RCC 7860 (cell line): ENCODE data around the gene ZFYVE19.

Experiments used
- DNase-seq: peaks from one replicate; pipeline ENCODE4 v3.0.0-alpha.2; 2015; ENCODE audit warnings: low spot score
- FAIRE-seq: peaks from 2 replicates; lab custom pipeline; 2012; peaks lifted over from hg19 to GRCh38; lab: Jason Lieb, UNC

Gene ZFYVE19, protein sequence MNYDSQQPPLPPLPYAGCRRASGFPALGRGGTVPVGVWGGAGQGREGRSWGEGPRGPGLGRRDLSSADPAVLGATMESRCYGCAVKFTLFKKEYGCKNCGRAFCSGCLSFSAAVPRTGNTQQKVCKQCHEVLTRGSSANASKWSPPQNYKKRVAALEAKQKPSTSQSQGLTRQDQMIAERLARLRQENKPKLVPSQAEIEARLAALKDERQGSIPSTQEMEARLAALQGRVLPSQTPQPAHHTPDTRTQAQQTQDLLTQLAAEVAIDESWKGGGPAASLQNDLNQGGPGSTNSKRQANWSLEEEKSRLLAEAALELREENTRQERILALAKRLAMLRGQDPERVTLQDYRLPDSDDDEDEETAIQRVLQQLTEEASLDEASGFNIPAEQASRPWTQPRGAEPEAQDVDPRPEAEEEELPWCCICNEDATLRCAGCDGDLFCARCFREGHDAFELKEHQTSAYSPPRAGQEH

GRCh38 chr15:40807028-40807887, at the start of gene ZFYVE19, which contains the start of gene DNAJC17:
ZFYVE19 (plus strand) TSS chr15:40807089; CDS start chr15:40807590, 501 bp downstream.
DNAJC17 (minus strand) TSS chr15:40807473; CDS start chr15:40807446, 27 bp downstream.
- FAIRE-seq = peak; percentile 77

DNA sequence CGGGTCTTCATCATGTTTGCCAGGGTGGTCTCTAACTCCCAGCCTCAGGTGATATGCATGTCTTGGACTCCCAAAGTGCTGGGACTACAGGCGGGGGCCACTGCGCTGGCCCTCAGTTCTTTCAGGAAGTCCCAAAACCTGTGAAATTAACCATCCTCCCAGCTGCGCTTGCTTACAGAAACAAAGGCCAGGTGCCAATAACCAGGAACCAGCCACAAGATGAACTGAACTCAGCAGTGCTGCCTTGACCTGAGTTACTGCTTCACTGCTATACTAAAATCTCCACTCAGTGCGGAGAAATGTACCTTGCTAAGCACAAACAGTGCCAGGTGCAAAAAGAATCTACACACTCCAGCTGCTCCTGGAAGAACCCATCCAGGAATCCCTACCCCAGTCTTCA, 46.9 kb upstream of the ZFYVE19 start:
- no peak for FAIRE-seq
- no peak for DNase-seq

More at GRCh38 chr15:40807028-40807887, at the start of gene ZFYVE19, which contains the start of gene DNAJC17:
- peak; percentile 93 for DNase-seq

- DNase-seq (no peak), FAIRE-seq (no peak)
Observed at GRCh38 chr15:40762919-40763800, 43.7 kb upstream of the ZFYVE19 start.

GRCh38 chr15:40763801-40764628, 42.9 kb upstream of the ZFYVE19 start, which contains the start of gene GCHFR:
GCHFR (plus strand) TSS chr15:40764068; CDS start chr15:40764181, 113 bp downstream.
- no peak for FAIRE-seq
- no peak for DNase-seq

- no peak for FAIRE-seq
- DNase-seq = no peak
Observed at GRCh38 chr15:40764629-40765103, 42.2 kb upstream of the ZFYVE19 start.

DNA sequence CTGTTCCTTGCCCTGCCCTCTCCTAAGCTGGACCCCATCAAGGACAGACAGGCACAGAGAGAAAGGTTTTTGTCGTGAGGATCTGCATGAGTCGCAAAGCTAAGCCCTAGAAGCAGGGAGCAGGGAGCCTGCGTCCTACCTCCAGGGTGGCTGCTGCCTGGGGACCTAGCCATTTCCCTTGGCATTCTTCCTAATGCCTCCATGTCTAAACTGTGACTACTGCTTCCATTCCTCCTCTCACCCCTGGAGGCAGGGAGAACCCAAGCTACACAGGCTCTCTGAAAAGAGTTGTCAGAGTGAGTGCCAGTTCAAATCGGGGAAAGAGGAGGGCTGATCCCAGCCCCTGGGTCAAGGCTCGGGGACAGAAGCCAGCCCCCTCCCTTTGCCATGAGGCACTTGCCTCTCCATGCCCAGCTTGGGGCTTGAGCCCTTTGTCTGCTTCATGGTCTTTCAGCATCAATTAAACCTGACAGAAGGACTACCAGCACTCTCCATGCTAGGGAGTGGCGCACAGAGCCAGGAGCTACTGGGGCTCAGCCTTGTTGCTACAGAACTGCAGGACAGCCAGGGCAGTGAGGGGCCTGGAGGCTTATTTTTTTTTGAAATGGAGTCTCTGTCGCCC, 40.6 kb upstream of the ZFYVE19 start:
- DNase-seq (no peak), FAIRE-seq (no peak)

DNA sequence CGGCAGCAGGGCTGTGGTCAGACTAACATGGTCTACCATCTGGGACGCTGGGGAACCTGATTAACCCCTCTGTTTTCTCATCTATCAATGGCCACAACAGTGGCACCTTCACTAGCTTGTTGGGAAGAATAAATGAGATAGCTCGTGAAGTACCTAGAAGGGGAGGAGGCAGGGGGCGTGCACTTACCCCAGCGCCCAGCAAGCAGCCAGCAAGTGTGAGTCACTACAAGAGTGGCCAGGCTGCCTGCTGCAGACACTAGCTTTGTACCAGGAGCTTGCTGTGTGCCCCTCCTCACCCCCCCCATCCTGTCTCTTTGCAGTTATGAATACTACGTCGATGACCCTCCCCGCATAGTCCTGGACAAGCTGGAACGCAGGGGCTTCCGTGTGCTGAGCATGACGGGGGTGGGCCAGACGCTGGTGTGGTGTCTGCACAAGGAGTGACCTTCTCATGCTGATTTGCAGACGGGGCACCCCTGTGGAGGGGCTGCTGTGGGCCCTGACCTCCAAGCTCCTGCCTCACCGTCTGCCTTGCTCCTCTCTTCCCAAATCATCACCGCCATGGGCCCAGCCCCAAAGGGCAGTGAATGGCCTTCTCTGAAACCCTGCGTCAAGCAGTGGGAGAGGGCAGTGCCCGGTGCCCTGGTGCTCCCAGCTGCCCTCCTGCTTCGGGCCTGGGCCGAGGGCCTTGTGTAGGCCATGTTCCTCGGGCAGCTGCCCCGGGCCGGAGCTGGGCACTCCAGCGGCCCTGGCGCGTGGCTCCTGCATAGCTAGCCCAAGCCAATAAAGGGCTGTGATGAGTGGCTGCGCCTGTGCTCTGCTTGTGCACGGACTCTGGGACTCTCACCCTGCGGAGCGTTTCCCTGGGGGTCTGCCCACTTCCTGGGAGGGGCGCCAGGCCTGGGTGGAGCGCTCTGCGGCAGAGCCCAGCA, 39.7 kb upstream of the ZFYVE19 start:
- DNase-seq (peak; percentile 42), FAIRE-seq (no peak)

DNA sequence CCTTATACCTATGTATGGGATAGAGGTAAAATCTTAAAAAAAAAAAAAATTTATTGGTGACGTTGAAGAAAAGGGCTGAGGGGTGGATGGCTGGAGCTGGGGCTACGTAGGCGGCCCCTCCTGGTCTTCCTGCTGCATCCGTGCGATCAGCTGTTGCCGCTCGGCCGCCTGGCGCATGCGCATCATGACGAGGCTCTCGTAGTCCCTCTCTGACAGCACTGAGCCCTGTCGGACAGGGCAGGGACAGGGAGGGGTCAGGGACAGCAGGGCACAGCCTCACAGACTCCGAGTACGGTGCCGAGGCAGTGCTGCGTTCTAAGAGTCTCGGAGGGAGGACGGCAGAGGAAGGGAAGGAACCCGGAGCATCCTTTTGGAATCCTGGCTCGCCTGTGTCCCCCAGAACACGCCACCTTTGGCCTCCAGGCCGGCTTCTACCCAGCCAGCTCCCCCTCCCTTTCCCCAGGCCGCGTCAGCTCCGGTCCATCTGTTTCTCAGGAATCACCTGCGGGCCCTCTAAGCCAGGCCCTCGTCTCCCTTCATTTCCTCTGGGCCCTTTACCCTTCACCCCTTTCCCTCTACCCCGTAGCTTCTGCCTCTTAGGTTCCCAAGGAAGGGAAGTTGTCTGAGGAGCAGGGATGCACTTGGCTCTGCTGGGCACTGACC, 38.9 kb upstream of the ZFYVE19 start:
- DNase-seq (no peak), FAIRE-seq (no peak)

DNA sequence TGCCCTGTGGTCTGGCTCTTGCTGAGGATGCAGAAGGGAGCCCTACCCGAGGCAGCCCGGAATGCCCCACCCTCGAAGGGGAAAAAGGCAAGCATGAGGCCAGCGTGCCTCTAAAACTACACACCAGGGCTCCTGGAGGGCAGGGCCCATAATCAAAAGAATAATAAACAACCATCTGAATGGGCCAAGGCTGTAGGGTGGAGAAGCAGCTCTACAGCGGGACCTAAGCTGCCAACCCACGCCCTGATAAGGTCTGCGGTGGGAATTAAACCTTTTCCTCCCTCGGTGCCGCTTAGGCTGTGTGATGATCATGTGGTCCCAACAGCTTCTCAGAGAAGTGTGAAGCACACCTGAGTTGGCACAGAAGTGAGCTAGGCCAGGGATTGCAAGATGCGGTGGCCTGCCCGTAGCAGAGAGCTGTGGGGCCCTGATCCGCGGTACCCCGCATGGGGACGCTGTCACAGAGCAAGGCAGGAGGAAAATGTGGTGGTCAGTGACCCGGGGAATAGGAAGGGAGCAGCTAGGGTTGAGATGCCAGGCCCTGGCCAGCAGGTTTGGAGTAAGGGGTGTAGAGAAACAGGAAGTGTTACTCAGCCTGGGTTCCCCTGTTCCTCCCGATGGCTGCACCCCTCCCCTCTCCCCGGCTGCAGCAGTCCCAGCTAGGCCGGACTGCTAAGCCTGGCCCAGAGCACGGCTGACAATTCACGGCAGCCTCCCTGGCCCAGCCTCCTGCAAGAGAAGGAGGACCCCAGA, 38.2 kb upstream of the ZFYVE19 start:
- FAIRE-seq (no peak), DNase-seq (no peak)

DNA sequence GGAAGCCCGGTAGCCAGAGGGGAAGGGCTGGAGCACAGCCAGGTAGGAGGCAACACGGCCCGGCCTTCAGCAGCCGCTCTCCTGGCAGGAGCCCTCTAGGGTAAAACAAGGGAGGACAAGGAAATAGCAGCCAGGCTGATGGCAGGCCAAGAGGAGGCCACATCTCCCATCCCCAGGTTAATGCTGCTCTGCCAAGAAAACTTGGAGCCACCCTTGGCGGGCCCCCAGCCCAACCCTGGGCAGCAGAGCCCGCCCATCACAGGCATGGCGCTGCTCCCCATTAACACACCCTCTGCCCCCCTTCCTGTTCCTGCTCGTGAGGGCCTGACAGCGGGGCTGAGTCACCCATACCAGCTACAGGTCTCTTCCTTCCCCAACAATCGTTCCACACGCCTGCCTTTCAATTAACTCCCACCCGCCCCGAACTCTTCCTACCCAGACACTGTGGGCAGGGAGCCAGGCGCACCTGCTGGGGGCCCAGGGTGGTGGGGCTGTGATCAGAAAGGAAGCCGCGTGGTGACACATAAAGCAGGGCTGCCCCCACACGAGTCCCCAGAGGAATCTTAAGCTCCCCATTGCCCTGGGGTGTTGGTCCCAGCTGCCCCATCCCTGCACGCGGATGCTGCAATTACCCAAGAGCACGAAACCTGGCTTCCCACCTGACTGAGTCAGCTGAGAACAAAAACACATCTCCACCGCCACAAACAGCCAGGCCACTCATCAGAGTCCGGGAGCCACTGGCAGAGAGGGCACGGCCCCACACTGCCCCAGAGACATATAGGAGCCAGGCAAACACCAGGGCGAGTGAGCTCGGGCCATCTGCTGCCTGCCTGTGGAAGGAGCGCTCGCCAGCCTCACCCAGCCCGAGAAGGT, 37.4 kb upstream of the ZFYVE19 start, which contains the start of gene C15orf62:
C15orf62 (plus strand) TSS at position 707 of the 873 bp plus-strand sequence. CDS start 516 bp downstream, outside the sequence.
- no peak for FAIRE-seq
- DNase-seq = peak; percentile 69

- no peak for DNase-seq
- no peak for FAIRE-seq
Observed at GRCh38 chr15:40770147-40770721, 36.7 kb upstream of the ZFYVE19 start.

DNA sequence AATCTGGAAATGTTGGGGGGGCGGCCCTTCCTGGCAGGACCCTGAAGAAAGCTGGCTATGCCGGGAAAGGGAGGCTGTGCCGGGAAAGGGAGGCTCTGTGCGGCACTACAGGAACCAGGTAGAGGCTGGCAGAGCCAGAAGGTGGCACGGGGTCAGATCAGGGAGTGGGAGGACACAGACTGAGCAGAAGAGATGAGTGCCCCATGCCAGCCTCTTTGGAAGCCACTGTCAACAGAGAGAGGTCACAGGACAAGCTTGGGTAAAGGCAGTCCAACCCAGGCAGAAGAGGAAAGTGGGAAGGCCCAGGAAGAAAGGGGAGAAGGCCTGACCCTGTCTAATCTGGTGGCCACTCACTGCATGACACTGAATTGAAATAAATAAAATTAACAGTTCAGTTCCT, 35.6 kb upstream of the ZFYVE19 start:
- DNase-seq = no peak
- FAIRE-seq = no peak

GRCh38 chr15:40772014-40772413, 34.9 kb upstream of the ZFYVE19 start:
- DNase-seq (no peak), FAIRE-seq (no peak)

DNA sequence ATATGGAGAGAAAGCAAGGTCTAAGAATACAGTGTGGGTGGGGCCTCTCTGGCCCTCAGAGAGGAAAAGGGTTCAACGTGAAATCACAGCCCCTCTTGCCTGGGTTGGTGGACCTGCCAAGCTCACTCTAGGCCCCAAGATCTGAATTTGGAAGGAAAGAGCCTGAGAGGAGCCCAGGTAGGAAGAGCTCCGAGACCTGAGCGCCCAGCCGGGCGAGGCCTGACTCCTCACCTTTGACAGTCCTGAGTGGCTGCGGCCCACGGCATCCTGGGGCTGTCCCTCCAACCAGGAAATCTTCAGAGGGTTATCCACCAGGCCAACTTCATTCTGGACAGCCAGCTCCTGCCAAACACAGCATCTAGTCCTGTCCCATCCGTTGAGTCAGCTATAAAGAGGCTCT, 33.4 kb upstream of the ZFYVE19 start:
- DNase-seq = no peak
- FAIRE-seq = no peak

DNA sequence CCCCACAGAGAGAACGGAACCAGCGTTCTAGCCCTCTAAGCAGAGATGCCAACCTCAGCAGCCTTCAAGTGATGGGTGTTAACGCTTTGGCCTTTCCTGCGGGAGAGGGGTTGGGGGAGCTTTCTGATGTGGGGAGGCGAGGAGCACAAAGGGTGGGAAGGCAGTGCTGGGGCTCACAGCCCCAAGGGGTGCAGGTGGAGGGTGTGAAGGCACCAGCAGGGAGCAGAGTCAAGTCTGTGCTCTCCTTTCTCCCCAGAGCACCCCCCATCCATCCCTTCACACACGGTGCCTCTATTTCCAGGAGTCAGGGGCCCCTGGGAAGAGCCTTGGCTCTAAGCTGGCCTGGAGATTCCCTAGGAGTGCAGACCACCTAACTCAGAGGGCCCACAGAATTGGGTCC, 33.0 kb upstream of the ZFYVE19 start:
- FAIRE-seq (no peak), DNase-seq (no peak)
